BJ (cell line): ENCODE results near the gene MAML3. TPM values are rescaled to one million over a fixed set of nuclear protein-coding genes. Genes with fewer than 3 reads are reported as not detected.

ENCODE experiments used
- CTCF ChIA-PET: fragments of 350-600 bp; formaldehyde crosslinking; extraction: SDS; loops from one replicate; lab custom pipeline; 2021; ENCODE audit warnings: antibody characterized with exemption, inconsistent platforms; lab: Yijun Ruan, JAX
- POLR2A ChIA-PET: fragments of 300-600 bp; sonication (Branson Sonifier 250); formaldehyde crosslinking; extraction: SDS; loops from one replicate; lab custom pipeline; 2021; ENCODE audit warnings: antibody characterized with exemption; lab: Charles Lee
- DNase-seq: peaks from one replicate; pipeline ENCODE4 v3.0.0-alpha.2; 2011; ENCODE audit warnings: low read depth
- H3K27me3 ChIP-seq: 2 replicates; pipeline ENCODE4 v1.6.0; 2011; ENCODE audit warnings: low read length; ENCODE audit not compliant: control insufficient read depth, insufficient read depth
- H3K36me3 ChIP-seq: 2 replicates; pipeline ENCODE4 v1.5.1; 2011; ENCODE audit warnings: low read length; ENCODE audit not compliant: control insufficient read depth, insufficient read depth
- H3K4me3 ChIP-seq: 2 replicates; pipeline ENCODE4 v1.5.1; 2011; ENCODE audit warnings: low read depth, mild to moderate bottlenecking, control low read depth, low read length
- polyA plus RNA-seq: library from polyadenylated mRNA; depleted of rRNA; stranded (reverse); fragments of >200 nt; gene quantifications from 2 replicates; pipeline ENCODE4 v1.2.3, GENCODE V29; 2011
- TF ChIP-seq, protein P1 (sequence below): IDR thresholded peaks from 2 replicates; pipeline ENCODE4 v1.5.1; 2011; ENCODE audit warnings: low read depth, mild to moderate bottlenecking, control low read depth, inconsistent platforms, low read length, moderate library complexity; ENCODE audit not compliant: insufficient read depth

MAML3 gene
- polyA plus RNA-seq, 1 experiment: 1.6 TPM

DNA sequence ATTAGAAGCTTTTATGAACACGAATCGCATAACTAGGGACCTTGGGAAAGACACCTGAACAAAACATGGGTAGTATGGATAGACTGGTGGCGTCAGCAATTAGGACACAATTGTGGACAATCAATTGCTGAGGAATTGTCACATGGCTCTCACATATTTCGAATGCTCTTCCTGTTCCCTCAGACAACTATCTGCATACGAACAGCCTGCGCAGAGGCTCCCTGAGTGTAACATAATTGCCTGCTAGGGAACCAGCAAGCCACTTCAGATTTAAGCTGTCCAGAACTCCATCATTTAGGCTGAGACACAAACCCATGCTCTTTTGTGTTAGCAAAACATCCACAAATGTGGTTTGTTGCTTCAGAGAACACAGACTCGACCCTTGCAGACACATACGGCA, 327.6 kb downstream of the MAML3 start:
- no peak overlapping the region for H3K4me3 ChIP-seq
- H3K27me3 ChIP-seq: peaks cover 6% of the 10 kb centered on the region; the same call in 1 of the 2 replicates
- POLR2A ChIA-PET: no interaction called here
- TF ChIP-seq, protein P1, sequence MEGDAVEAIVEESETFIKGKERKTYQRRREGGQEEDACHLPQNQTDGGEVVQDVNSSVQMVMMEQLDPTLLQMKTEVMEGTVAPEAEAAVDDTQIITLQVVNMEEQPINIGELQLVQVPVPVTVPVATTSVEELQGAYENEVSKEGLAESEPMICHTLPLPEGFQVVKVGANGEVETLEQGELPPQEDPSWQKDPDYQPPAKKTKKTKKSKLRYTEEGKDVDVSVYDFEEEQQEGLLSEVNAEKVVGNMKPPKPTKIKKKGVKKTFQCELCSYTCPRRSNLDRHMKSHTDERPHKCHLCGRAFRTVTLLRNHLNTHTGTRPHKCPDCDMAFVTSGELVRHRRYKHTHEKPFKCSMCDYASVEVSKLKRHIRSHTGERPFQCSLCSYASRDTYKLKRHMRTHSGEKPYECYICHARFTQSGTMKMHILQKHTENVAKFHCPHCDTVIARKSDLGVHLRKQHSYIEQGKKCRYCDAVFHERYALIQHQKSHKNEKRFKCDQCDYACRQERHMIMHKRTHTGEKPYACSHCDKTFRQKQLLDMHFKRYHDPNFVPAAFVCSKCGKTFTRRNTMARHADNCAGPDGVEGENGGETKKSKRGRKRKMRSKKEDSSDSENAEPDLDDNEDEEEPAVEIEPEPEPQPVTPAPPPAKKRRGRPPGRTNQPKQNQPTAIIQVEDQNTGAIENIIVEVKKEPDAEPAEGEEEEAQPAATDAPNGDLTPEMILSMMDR: no peak
- no peaks in the 10 kb centered on the region for H3K36me3 ChIP-seq
- CTCF ChIA-PET: no interaction called here
- no peak for DNase-seq

DNA sequence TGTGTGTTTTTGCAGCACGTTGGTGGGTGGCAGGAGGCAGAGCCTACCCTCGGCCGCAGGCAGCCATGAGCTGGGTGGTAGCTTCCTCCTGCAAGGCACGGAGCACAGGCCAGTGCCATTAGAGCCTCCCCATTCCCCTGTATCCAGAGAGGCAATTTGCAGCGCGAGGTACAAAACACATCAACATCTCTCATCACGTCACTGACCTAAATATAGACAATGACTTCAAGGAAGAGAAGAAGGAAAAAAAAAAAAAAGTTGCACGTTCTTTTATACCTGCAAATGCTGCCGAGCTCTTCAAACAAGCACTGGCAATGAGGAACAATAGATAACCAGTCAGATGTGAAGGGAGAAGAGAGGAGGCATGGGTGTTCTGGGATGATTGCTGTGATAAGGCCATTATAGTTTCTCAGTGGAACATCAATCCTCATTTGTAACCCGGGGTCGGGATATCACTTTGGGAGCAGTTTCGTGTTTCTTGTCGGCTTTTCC, 328.4 kb downstream of the MAML3 start:
- Histone ChIP-seq H3K27me3 (peaks cover 6% of the 10 kb centered on the region; the same call in 1 of the 2 replicates), H3K36me3 (no peaks in the 10 kb centered on the region), H3K4me3 (no peak overlapping the region)
- TF ChIP-seq, protein P1: no peak
- ChIA-PET POLR2A (no interaction called here), CTCF (interaction anchor here (0.6 kb wide), 1 partner anchor 10 kb away, joined by 4 read pairs; no protein-coding TSS in a partner anchor)
- DNase-seq: no peak

DNA sequence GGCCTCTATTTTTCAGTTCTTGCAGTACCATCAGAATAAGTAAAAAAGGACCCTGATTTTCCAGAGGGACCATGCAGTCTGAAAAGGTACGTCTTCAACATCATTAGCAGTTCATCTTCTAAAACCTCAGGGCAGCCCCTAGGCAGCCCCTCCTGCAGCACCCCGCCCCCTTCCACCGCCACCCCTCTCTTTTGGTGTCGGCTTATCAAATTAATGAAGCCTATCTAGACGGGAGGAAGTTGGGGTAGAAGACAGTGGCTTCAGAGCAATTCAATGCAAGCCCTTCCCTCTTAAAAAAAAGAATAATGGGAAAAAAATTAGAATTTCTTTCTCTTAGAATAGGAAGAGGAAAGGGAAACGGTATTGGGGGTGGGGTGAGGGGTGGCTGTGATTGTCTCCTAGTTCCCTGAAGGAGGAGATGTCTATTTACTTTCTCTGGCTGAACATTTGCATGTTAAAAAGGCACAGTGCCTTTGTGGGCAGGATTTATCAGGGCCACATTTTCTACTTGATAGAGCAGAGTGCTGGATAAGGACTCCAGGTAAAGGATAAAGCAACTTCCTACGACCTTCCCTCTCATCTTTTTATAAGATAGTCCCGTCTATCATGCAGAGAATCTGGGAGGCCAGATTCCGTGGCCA, 329.0 kb downstream of the MAML3 start:
- H3K27me3 ChIP-seq: peaks cover 6% of the 10 kb centered on the region; the same call in 1 of the 2 replicates
- no peak for DNase-seq
- TF ChIP-seq, protein P1: no peak
- ChIA-PET CTCF (no interaction called here), POLR2A (no interaction called here)
- no peaks in the 10 kb centered on the region for H3K36me3 ChIP-seq
- no peak overlapping the region for H3K4me3 ChIP-seq

DNA sequence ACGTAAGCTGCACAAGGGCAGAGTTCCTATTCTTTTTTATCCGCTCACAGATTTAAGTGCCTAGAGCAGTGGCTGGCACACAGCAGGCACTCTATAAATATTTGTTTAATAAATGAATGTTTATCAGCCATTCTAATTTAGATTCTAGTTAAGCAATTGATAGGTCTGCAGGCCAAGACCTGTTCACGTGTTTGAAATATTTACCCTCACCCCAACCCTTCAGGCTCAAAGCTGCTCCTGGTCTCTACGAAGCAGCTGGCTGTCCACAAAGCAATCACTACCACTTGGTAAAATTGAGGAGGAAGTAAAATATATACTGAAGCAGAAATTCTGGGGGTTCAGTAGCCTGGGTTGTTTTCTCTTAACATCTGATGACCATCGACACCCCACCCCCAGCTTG, 330.2 kb downstream of the MAML3 start:
- POLR2A ChIA-PET: no interaction called here
- H3K36me3 ChIP-seq: no peaks in the 10 kb centered on the region
- H3K27me3 ChIP-seq: peaks cover 6% of the 10 kb centered on the region; the same call in 1 of the 2 replicates
- H3K4me3 ChIP-seq: no peak overlapping the region
- no peak for DNase-seq
- CTCF ChIA-PET: interaction anchor here (1.2 kb wide), 1 partner anchor 12 kb away, joined by 3 read pairs; no protein-coding TSS in a partner anchor
- TF ChIP-seq, protein P1: no peak

DNA sequence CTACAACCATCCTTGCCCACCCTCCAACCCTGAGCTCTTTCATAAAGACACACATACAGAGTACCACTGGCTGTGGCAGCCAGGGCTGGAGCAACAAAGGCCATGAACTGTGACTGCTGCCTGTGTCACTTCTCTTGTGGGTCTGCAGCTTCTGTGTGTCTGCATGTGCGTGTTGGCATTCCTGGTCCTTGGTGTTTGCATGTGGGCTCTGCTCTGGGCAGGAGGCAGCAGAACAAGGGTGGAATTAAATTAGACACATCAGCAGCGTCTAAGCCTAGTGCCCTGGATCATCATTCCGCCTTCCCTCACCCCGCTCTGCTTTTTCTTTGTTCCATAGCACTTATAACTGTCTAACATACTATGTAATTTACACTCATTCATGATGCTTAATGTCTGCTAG, 330.6 kb downstream of the MAML3 start:
- H3K27me3 ChIP-seq: peaks cover 6% of the 10 kb centered on the region; the same call in 1 of the 2 replicates
- H3K4me3 ChIP-seq: no peak overlapping the region
- ChIA-PET POLR2A (no interaction called here), CTCF (interaction anchor here (1.2 kb wide), 1 partner anchor 11 kb away, joined by 3 read pairs; no protein-coding TSS in a partner anchor)
- TF ChIP-seq, protein P1: no peak
- no peaks in the 10 kb centered on the region for H3K36me3 ChIP-seq
- no peak for DNase-seq
